Neuron (in vitro differentiated cells): ENCODE data around the gene PPAT.
"Not testable (repeated sequence)": the region's sequence is repeated elsewhere in the genome, so short reads cannot be mapped to it uniquely, and the experiment has no call there.

Experiments
- H2AFZ ChIP-seq: one replicate; pipeline ENCODE4 v1.6.1; 2013; ENCODE audit warnings: low read depth, mild to moderate bottlenecking, inconsistent platforms, low read length, moderate library complexity
- H3K27me3 ChIP-seq: one replicate; pipeline ENCODE4 v1.6.1; 2013; ENCODE audit warnings: low read length; ENCODE audit not compliant: insufficient read depth
- H3K36me3 ChIP-seq: one replicate; pipeline ENCODE4 v1.6.1; 2013; ENCODE audit warnings: low read length; ENCODE audit not compliant: insufficient read depth
- H3K4me1 ChIP-seq: one replicate; pipeline ENCODE4 v1.6.1; 2013; ENCODE audit warnings: low read length; ENCODE audit not compliant: insufficient read depth
- H3K4me3 ChIP-seq: 2 replicates; pipeline ENCODE4 v1.5.1; 2013; ENCODE audit warnings: mild to moderate bottlenecking, low read length, moderate library complexity
- H3K9me3 ChIP-seq: one replicate; pipeline ENCODE4 v1.6.1; 2013; ENCODE audit warnings: low read length

PPAT gene

GRCh38 chr4:56462157-56462556 is 26.7 kb upstream of the PPAT start:
- H3K4me3 ChIP-seq, result no peak overlapping the region
- H3K4me1 ChIP-seq, result peaks cover 19% of the 10 kb centered on the region
- no peak overlapping the region for H2AFZ ChIP-seq
- no peaks in the 10 kb centered on the region for H3K9me3 ChIP-seq
- H3K36me3 ChIP-seq, result peaks cover 63% of the 10 kb centered on the region
- no peaks in the 10 kb centered on the region for H3K27me3 ChIP-seq

- Histone ChIP-seq H3K36me3 (peaks cover 83% of the 10 kb centered on the region), H3K4me3 (no peak overlapping the region), H3K4me1 (peaks cover 4% of the 10 kb centered on the region), H3K27me3 (no peaks in the 10 kb centered on the region), H2AFZ (no peak overlapping the region), H3K9me3 (no peaks in the 10 kb centered on the region)
These were observed 24.7 kb upstream of the PPAT start for GRCh38 chr4:56460085-56460484.

GRCh38 chr4:56450342-56450741 is 14.9 kb upstream of the PPAT start:
- H3K27me3 ChIP-seq, result no peaks in the 10 kb centered on the region
- H3K36me3 ChIP-seq, result peaks cover 89% of the 10 kb centered on the region
- no peaks in the 10 kb centered on the region for H3K4me1 ChIP-seq
- no peak overlapping the region for H3K4me3 ChIP-seq
- no peaks in the 10 kb centered on the region for H3K9me3 ChIP-seq
- H2AFZ ChIP-seq, result no peak overlapping the region

GRCh38 chr4:56449475-56449874 is 14.1 kb upstream of the PPAT start:
- H3K27me3 ChIP-seq, H2AFZ ChIP-seq, H3K9me3 ChIP-seq, H3K4me3 ChIP-seq, H3K4me1 ChIP-seq: not testable (repeated sequence)
- peaks cover 88% of the 10 kb centered on the region for H3K36me3 ChIP-seq

- H3K4me3 ChIP-seq, result no peak overlapping the region
- H3K9me3 ChIP-seq, result no peaks in the 10 kb centered on the region
- H3K4me1 ChIP-seq, result no peaks in the 10 kb centered on the region
- no peaks in the 10 kb centered on the region for H3K27me3 ChIP-seq
- H3K36me3 ChIP-seq, result peaks cover 88% of the 10 kb centered on the region
- H2AFZ ChIP-seq, result no peak overlapping the region
These were observed 12.9 kb upstream of the PPAT start for GRCh38 chr4:56448301-56448700.

- Histone ChIP-seq H3K36me3 (peaks cover 86% of the 10 kb centered on the region), H3K4me3 (no peak overlapping the region), H3K9me3 (no peaks in the 10 kb centered on the region), H3K27me3 (no peaks in the 10 kb centered on the region), H2AFZ (no peak overlapping the region), H3K4me1 (peaks cover 8% of the 10 kb centered on the region)
These were observed 10.3 kb upstream of the PPAT start for GRCh38 chr4:56445699-56446098.

- Histone ChIP-seq H3K4me1 (peaks cover 16% of the 10 kb centered on the region), H3K4me3 (no peak overlapping the region), H3K9me3 (no peaks in the 10 kb centered on the region), H2AFZ (no peak overlapping the region), H3K36me3 (peaks cover 77% of the 10 kb centered on the region), H3K27me3 (no peaks in the 10 kb centered on the region)
These were observed 9.3 kb upstream of the PPAT start for GRCh38 chr4:56444719-56445118.

- Histone ChIP-seq H3K9me3 (no peaks in the 10 kb centered on the region), H3K36me3 (peaks cover 46% of the 10 kb centered on the region), H3K27me3 (no peaks in the 10 kb centered on the region), H3K4me3 (no peak overlapping the region), H3K4me1 (peaks cover 24% of the 10 kb centered on the region), H2AFZ (no peak overlapping the region)
These were observed 5.6 kb upstream of the PPAT start for GRCh38 chr4:56440983-56441382.

- Histone ChIP-seq H2AFZ (no peak overlapping the region), H3K36me3 (peaks cover 25% of the 10 kb centered on the region), H3K9me3 (no peaks in the 10 kb centered on the region), H3K4me1 (peaks cover 30% of the 10 kb centered on the region), H3K27me3 (no peaks in the 10 kb centered on the region), H3K4me3 (no peak overlapping the region)
These were observed 3.4 kb upstream of the PPAT start for GRCh38 chr4:56438766-56439165.

- H3K27me3 ChIP-seq, result no peaks in the 10 kb centered on the region
- H3K9me3 ChIP-seq, result no peaks in the 10 kb centered on the region
- H3K36me3 ChIP-seq, result no peaks in the 10 kb centered on the region
- peak overlapping the region; percentile 87 for H3K4me3 ChIP-seq
- peak overlapping the region; percentile 41 for H2AFZ ChIP-seq
- H3K4me1 ChIP-seq, result peaks cover 14% of the 10 kb centered on the region
These were observed 746 bp downstream of the PPAT start for GRCh38 chr4:56434599-56435139.

GRCh38 chr4:56433280-56433679 is 2.1 kb downstream of the PPAT start:
- Histone ChIP-seq H3K4me1 (peaks cover 10% of the 10 kb centered on the region), H3K4me3 (peak overlapping the region; percentile 87)

GRCh38 chr4:56430203-56430602 is 5.2 kb downstream of the PPAT start:
- no peaks in the 10 kb centered on the region for H3K36me3 ChIP-seq
- H3K4me1 ChIP-seq, result peaks cover 6% of the 10 kb centered on the region
- no peak overlapping the region for H2AFZ ChIP-seq
- H3K4me3 ChIP-seq, result no peak overlapping the region
- H3K27me3 ChIP-seq, result no peaks in the 10 kb centered on the region
- H3K9me3 ChIP-seq, result no peaks in the 10 kb centered on the region

More at GRCh38 chr4:56433280-56433679, 2.1 kb downstream of the PPAT start:
- H3K9me3 ChIP-seq, result no peaks in the 10 kb centered on the region
- H3K36me3 ChIP-seq, result no peaks in the 10 kb centered on the region
- H3K27me3 ChIP-seq, result no peaks in the 10 kb centered on the region
- no peak overlapping the region for H2AFZ ChIP-seq

GRCh38 chr4:56427179-56427578 is 8.2 kb downstream of the PPAT start:
- no peaks in the 10 kb centered on the region for H3K9me3 ChIP-seq
- no peaks in the 10 kb centered on the region for H3K4me1 ChIP-seq

GRCh38 chr4:56426273-56426672 is 9.1 kb downstream of the PPAT start:
- H3K36me3 ChIP-seq, result no peaks in the 10 kb centered on the region
- no peaks in the 10 kb centered on the region for H3K9me3 ChIP-seq
- H2AFZ ChIP-seq, result no peak overlapping the region
- H3K27me3 ChIP-seq, result no peaks in the 10 kb centered on the region
- no peaks in the 10 kb centered on the region for H3K4me1 ChIP-seq
- no peak overlapping the region for H3K4me3 ChIP-seq

More at GRCh38 chr4:56427179-56427578, 8.2 kb downstream of the PPAT start:
- no peaks in the 10 kb centered on the region for H3K36me3 ChIP-seq
- no peak overlapping the region for H3K4me3 ChIP-seq
- H3K27me3 ChIP-seq, result no peaks in the 10 kb centered on the region
- no peak overlapping the region for H2AFZ ChIP-seq
